ENCODE data around the gene HMG20B. TPM values are rescaled to one million over a fixed set of nuclear protein-coding genes. Genes with fewer than 3 reads are reported as not detected.
A peak's percentile ranks its signal among the peaks of the same experiment; 100 is the strongest.

HMG20B gene
- 10 to 100 TPM; 73.5 to 90.1 (median 78.3) TPM for total RNA-seq (2021; fragmentation: NEBNext Ultra II Directional; extraction: Animal tissue kit (Norgen Biotek cat#: 25700))
- long read RNA-seq, transcript HMG20B-202 (10 exons, 1,596 nt): major isoform, 122 of 160 reads
- long read RNA-seq, partial matches to known transcripts: 25 of 160 reads
- long read RNA-seq, other reads (novel, unspliced or antisense): 13 of 160 reads

GRCh38 chr19:3572855-3573161 is at the start of gene HMG20B:
TSS of gene HMG20B (plus strand) at chr19:3572944. CDS start at chr19:3573310, 366 bp downstream.
- TF ChIP-seq CTCF (IDR thresholded peaks at IDR 0.05): no peak
- Mint-ChIP-seq H3K4me1 (ENCODE audit: low read depth) (peaks cover 23% of the 10 kb centered on the region), H3K36me3 (ENCODE audit: low read depth) (peaks cover 13% of the 10 kb centered on the region), H3K27me3 (ENCODE audit: insufficient read depth) (no peaks in the 10 kb centered on the region; the same call in none of the 2 replicates), H3K27ac (peak within 1 kb of the TSS; percentile 76), H3K4me3 (peak within 1 kb of the TSS; percentile 81), H3K9me3 (no peaks in the 10 kb centered on the region)
- no peak for DNase-seq

- Mint-ChIP-seq H3K4me1 (ENCODE audit: low read depth) (no peaks in the 10 kb centered on the region), H3K9me3 (no peaks in the 10 kb centered on the region), H3K4me3 (no peak overlapping the region), H3K36me3 (ENCODE audit: low read depth) (peaks cover 15% of the 10 kb centered on the region; the same call in 1 of the 2 replicates), H3K27me3 (ENCODE audit: insufficient read depth) (peaks cover 3% of the 10 kb centered on the region; the same call in 1 of the 2 replicates), H3K27ac (no peak overlapping the region)
- TF ChIP-seq CTCF (IDR thresholded peaks at IDR 0.05): no peak
- no peak for DNase-seq
Measured at GRCh38 chr19:3523361-3524077, 49.2 kb upstream of the HMG20B start.

- peaks cover 3% of the 10 kb centered on the region; the same call in 1 of the 2 replicates for H3K27me3 Mint-ChIP-seq (ENCODE audit: insufficient read depth)
- no peak overlapping the region for H3K27ac Mint-ChIP-seq
- H3K9me3 Mint-ChIP-seq: no peaks in the 10 kb centered on the region
- no peaks in the 10 kb centered on the region for H3K4me1 Mint-ChIP-seq (ENCODE audit: low read depth)
- H3K4me3 Mint-ChIP-seq: no peak overlapping the region
- no peak for DNase-seq
- H3K36me3 Mint-ChIP-seq (ENCODE audit: low read depth): peaks cover 15% of the 10 kb centered on the region; the same call in 1 of the 2 replicates
- no peak for TF ChIP-seq CTCF (IDR thresholded peaks at IDR 0.05)
Measured at GRCh38 chr19:3524078-3524842, 48.5 kb upstream of the HMG20B start.

- Mint-ChIP-seq H3K4me1 (ENCODE audit: low read depth) (no peaks in the 10 kb centered on the region), H3K27ac (no peak overlapping the region), H3K4me3 (no peak overlapping the region), H3K27me3 (ENCODE audit: insufficient read depth) (peaks cover 3% of the 10 kb centered on the region; the same call in 1 of the 2 replicates), H3K36me3 (ENCODE audit: low read depth) (peaks cover 15% of the 10 kb centered on the region; the same call in 1 of the 2 replicates), H3K9me3 (no peaks in the 10 kb centered on the region)
- TF ChIP-seq CTCF (IDR thresholded peaks at IDR 0.05): no peak
- no peak for DNase-seq
Measured at GRCh38 chr19:3524904-3525451, 47.8 kb upstream of the HMG20B start.

GRCh38 chr19:3526507-3527237 is 46.1 kb upstream of the HMG20B start:
- Mint-ChIP-seq H3K27ac (no peak overlapping the region), H3K36me3 (ENCODE audit: low read depth) (peaks cover 10% of the 10 kb centered on the region; the same call in 1 of the 2 replicates), H3K4me3 (no peak overlapping the region), H3K9me3 (no peaks in the 10 kb centered on the region), H3K4me1 (ENCODE audit: low read depth) (no peaks in the 10 kb centered on the region), H3K27me3 (ENCODE audit: insufficient read depth) (peaks cover 3% of the 10 kb centered on the region; the same call in 1 of the 2 replicates)
- TF ChIP-seq CTCF (IDR thresholded peaks at IDR 0.05): peak; percentile 47; the same call in 1 of the 2 replicates
- DNase-seq: no peak
